Naive B cell (primary cell): ENCODE data around the gene ABLIM2. TPM values are rescaled to one million over a fixed set of nuclear protein-coding genes. Genes with fewer than 3 reads are reported as not detected.
"Not testable (repeated sequence)": the region's sequence is repeated elsewhere in the genome, so short reads cannot be mapped to it uniquely, and the experiment has no call there.

Experiments
- ATAC-seq, 2 donors: fragments of 150-1000 bp; cut with Tn5 transposase; 2 replicates each; pipeline ENCODE4 v1.10.0; 2021; ENCODE audit warnings: low read depth in 2 of 2, mild to moderate bottlenecking in 2 of 2, moderate library complexity in 2 of 2
- DNase-seq: peaks from one replicate; pipeline ENCODE4 v3.0.0; 2022
- H3K27ac Mint-ChIP-seq, 6 donors: one replicate each; pipeline ENCODE4 v1.8.0; 2020 to 2022; ENCODE audit warnings: mild to moderate bottlenecking in 6 of 6, mixed read lengths in 6 of 6, moderate library complexity in 5 of 6, inconsistent platforms in 2 of 6
- H3K27me3 Mint-ChIP-seq, 3 donors: one replicate each; pipeline ENCODE4 v1.8.0; 2021 to 2022; ENCODE audit warnings: mixed read lengths in 3 of 3, mild to moderate bottlenecking in 1 of 3
- H3K36me3 Mint-ChIP-seq, 2 donors: one replicate each; pipeline ENCODE4 v1.8.0; 2020 to 2022; ENCODE audit warnings: mixed read lengths in 2 of 2, inconsistent platforms in 1 of 2, mild to moderate bottlenecking in 1 of 2
- H3K4me1 Mint-ChIP-seq, 3 donors: one replicate each; pipeline ENCODE4 v1.8.0; 2020 to 2022; ENCODE audit warnings: mixed read lengths in 3 of 3, inconsistent platforms in 1 of 3, mild to moderate bottlenecking in 1 of 3, moderate library complexity in 1 of 3
- H3K4me3 Mint-ChIP-seq, 8 donors: one replicate each; pipeline ENCODE4 v1.8.0; 2020 to 2022; ENCODE audit warnings: mild to moderate bottlenecking in 8 of 8, mixed read lengths in 8 of 8, moderate library complexity in 8 of 8, inconsistent platforms in 2 of 8
- H3K9me3 Mint-ChIP-seq, 7 donors: one replicate each; pipeline ENCODE4 v1.8.0; 2020 to 2022; ENCODE audit warnings: mixed read lengths in 7 of 7, mild to moderate bottlenecking in 5 of 7, inconsistent platforms in 2 of 7, moderate library complexity in 1 of 7
- polyA plus RNA-seq, 6 donors: library from polyadenylated mRNA; unstranded; fragments of 300-500 nt; fragmentation: Illumina TruSeq; gene quantifications; one replicate each; pipeline ENCODE4 v1.2.3, GENCODE V29; 2021; ENCODE audit warnings: low read depth in 6 of 6

Gene ABLIM2
- polyA plus RNA-seq, 6 donors from 2014 or later, result 0.52 to 3.4 (median 1.1) TPM

DNA sequence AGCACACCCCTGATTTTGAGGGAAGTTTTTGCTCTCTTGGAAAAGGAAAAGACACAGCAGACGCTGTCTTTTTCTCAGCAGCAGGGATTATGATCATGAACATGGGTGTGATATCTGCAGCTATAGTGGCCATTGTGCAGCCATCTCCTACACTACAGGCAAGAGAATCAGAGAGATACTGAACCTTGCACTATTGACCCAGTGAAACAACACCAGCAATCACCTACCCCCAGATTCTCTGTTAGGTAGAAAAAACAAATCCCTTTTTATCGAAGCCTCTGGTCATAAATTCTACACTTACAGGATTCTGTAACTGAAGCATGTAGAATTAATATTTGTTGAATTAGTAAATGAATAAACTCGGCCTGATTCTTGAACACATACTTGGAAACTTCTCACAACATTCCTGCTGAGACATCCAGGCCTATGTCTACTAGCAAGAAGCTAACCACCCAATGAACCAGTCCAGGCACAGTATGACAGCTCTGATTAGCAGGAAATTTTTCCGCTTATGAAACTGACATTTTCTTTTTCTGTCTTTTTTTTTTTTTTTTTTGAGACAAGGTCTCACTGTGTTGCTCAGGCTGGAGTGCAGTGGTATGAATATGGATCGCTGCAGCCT lies 213.9 kb downstream of the ABLIM2 start:
- Mint-ChIP-seq H3K27me3 (peaks cover 34 to 59% (median 56%) of the 10 kb centered on the region in 3 donors), H3K36me3 (no peaks in the 10 kb centered on the region), H3K9me3 (peaks cover 0 to 9% (median 4%) of the 10 kb centered on the region in 7 donors), H3K4me3 (no peak overlapping the region), H3K4me1 (no peaks in the 10 kb centered on the region), H3K27ac (no peak overlapping the region)
- DNase-seq, result no peak
- ATAC-seq, result no peak

DNA sequence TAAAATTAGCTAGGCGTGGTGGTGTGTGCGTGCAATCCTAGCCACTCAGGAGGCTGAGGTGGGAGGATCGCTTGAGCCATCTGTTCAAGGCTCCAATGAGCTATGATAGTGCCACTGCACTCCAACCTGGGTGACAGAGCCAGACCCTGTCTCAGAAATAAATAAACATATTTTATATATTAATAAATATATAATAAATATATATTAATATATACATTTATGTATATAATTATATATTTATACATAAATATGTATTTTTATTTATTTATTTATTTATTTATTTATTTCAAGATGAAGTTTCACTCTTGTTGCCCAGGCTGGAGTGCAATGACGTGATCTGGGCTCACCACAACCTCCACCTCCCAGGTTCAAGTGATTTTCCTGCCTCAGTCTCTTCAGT lies 214.9 kb downstream of the ABLIM2 start:
- not testable (repeated sequence) for H3K36me3 Mint-ChIP-seq, DNase-seq, H3K4me3 Mint-ChIP-seq, H3K9me3 Mint-ChIP-seq, H3K4me1 Mint-ChIP-seq, H3K27ac Mint-ChIP-seq, ATAC-seq
- H3K27me3 Mint-ChIP-seq, result peaks cover 32 to 49% (median 46%) of the 10 kb centered on the region in 3 donors

DNA sequence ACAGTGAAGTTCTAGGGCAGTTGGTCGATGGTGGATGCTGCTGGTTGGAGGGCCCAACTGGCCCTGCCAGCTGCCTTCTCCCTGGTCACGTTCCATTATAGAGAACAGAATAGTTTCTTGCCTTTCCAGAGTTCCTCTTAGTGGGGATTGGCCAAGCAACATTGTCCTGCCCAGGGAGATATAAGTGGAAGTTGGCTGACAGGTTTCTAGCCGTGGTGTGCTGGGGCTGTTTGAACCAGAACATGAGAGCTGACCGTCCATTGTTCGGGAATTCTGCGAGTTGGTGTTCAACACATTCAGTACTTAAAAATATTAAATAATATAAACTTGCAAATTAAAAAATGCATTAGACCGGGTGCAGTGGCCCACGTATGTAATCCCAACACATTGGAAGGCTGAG lies 215.4 kb downstream of the ABLIM2 start:
- H3K27me3 Mint-ChIP-seq, result peaks cover 30 to 50% (median 46%) of the 10 kb centered on the region in 3 donors
- no peak overlapping the region for H3K27ac Mint-ChIP-seq
- no peaks in the 10 kb centered on the region for H3K36me3 Mint-ChIP-seq
- H3K9me3 Mint-ChIP-seq, result peaks cover 0 to 9% (median 4%) of the 10 kb centered on the region in 7 donors
- peaks cover 0 to 3% (median 3%) of the 10 kb centered on the region in 3 donors for H3K4me1 Mint-ChIP-seq
- ATAC-seq (no peak), DNase-seq (no peak)
- peak overlapping the region in 1 of 8 donors; percentile 4 for H3K4me3 Mint-ChIP-seq

- Mint-ChIP-seq H3K27ac (no peak overlapping the region), H3K27me3 (peaks cover 37 to 62% (median 56%) of the 10 kb centered on the region in 3 donors), H3K36me3 (no peaks in the 10 kb centered on the region), H3K9me3 (peaks cover 0 to 9% (median 2%) of the 10 kb centered on the region in 7 donors), H3K4me3 (peak overlapping the region in 4 of 8 donors; percentile 4 to 76 (median 40)), H3K4me1 (peaks cover 0 to 11% (median 9%) of the 10 kb centered on the region in 3 donors)
- ATAC-seq (no peak), DNase-seq (no peak)
These were observed 216.6 kb downstream of the ABLIM2 start for GRCh38 chr4:7941965-7942496.

GRCh38 chr4:7941111-7941964 lies 217.3 kb downstream of the ABLIM2 start:
- peak overlapping the region in 4 of 6 donors; percentile 9 to 85 (median 37) for H3K27ac Mint-ChIP-seq
- peaks cover 0 to 11% (median 9%) of the 10 kb centered on the region in 3 donors for H3K4me1 Mint-ChIP-seq

DNA sequence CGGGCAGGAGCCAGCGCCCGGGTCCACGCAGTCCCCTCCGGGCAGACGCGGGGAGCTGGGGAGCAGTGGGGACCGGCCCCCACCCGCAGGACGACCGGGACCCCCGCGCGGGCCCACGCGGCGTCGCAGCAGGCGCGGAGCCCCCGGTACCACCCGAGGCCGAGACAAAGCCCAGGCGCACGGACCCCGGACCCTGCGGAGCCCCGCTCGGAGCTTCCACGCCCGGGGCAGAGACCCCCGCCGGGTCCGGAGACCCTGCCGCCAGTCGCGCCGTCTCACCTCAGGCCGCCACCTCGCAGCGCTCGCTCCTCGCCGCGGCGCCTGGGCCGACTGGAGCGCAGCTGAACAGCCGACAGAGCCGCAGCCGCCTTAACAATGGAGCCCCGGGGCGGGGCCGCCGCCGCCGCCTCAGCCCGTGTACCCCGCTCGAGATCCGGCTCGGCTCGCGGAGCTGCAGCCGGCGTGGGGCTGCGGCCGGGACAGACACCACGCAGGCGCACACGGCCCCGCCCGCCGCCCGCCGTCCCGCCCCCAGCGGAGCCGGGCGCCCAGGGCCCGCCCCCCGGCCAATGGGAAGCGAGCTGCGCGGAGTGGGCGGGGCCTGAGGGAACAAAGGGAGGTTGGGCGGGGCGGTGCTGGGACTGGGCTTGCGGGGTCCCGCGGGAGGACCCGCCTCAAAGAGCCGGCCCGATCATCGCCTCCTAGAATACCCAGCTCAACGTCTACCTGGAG lies 219.1 kb downstream of the ABLIM2 start, which contains the start of gene AFAP1:
AFAP1 (minus strand) TSS at position 485 of the 732 bp plus-strand sequence. CDS start 67,783 bp downstream, outside the sequence.
- peak; percentile 57 for DNase-seq
- H3K9me3 Mint-ChIP-seq, result peaks cover 0 to 13% (median 2%) of the 10 kb centered on the region in 7 donors
- peak within 1 kb of the TSS in 1 of 6 donors; percentile 38 for H3K27ac Mint-ChIP-seq
- peak within 1 kb of the TSS; percentile 4 to 78 (median 56) for H3K4me3 Mint-ChIP-seq
- H3K27me3 Mint-ChIP-seq, result peaks cover 44 to 71% (median 56%) of the 10 kb centered on the region in 3 donors
- no peaks in the 10 kb centered on the region for H3K36me3 Mint-ChIP-seq
- peaks cover 0 to 11% (median 9%) of the 10 kb centered on the region in 3 donors for H3K4me1 Mint-ChIP-seq
- ATAC-seq, result peak; percentile 87 to 89

More at GRCh38 chr4:7941111-7941964, 217.3 kb downstream of the ABLIM2 start:
- Mint-ChIP-seq H3K4me3 (peak overlapping the region in 7 of 8 donors; percentile 4 to 70 (median 55)), H3K9me3 (peaks cover 0 to 13% (median 2%) of the 10 kb centered on the region in 7 donors), H3K27me3 (peaks cover 37 to 64% (median 58%) of the 10 kb centered on the region in 3 donors), H3K36me3 (no peaks in the 10 kb centered on the region)
- no peak for DNase-seq
- no peak for ATAC-seq

DNA sequence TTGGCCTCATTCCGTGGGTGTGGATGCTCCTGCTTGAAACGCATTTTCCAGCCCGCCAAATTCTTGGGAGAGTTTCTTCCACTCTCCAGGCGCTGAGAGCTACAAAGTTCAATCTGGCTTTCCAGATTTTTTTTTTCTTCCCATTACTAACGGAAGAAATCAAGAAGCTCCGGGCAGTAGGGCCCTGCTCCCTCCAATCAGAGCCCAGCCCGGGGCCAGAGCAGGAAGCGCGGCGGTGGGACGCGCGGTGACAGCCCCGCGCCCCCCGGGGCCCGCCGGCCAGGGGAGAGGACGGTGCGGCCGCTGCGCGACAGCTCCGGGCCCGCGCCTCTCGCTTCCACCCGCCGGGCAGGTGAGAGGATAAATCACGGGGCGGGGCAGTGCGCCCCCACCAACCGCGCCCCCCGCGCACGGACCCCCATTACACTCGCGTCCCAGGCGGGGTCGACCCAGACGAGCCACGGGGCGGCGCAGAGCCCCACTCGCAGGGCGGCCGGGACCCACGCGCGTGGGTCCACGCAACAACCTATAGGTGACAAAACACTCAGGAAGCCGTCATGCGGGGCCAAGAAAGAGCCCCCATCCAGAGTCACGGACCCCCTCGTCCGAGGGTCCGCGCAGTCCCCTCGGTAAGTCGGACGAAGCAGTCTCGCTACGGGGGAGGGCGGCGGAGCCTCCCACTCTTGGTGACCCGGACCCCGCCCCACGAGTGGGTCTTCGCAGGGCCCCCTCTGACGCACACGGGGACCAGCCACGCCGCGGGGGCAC lies 219.8 kb downstream of the ABLIM2 start:
- Mint-ChIP-seq H3K27me3 (peaks cover 52 to 75% (median 58%) of the 10 kb centered on the region in 3 donors), H3K4me1 (peaks cover 0 to 11% (median 9%) of the 10 kb centered on the region in 3 donors), H3K9me3 (peaks cover 0 to 13% (median 2%) of the 10 kb centered on the region in 7 donors), H3K4me3 (peak overlapping the region in 6 of 8 donors; percentile 29 to 77 (median 64)), H3K36me3 (no peaks in the 10 kb centered on the region), H3K27ac (no peak overlapping the region)
- ATAC-seq, result no peak
- no peak for DNase-seq

DNA sequence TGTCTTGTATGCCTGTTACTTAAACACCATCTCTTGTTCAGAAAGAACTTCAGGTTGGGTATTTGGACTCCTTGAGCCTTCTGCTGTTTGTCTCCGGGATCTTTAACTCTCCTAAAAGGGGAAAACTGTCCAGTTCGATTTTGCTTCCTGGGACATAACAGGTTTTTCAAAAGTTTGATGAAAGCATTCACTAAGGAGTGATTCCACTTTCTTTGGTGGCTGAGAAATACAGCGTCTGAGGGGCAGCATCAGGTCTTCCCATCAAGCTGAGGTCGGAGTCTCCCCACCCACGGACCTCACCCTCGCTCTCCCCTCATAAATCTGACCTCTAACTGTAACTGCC lies 220.4 kb downstream of the ABLIM2 start:
- Mint-ChIP-seq H3K27ac (no peak overlapping the region), H3K36me3 (no peaks in the 10 kb centered on the region), H3K9me3 (peaks cover 0 to 13% (median 2%) of the 10 kb centered on the region in 7 donors), H3K27me3 (peaks cover 54 to 81% (median 63%) of the 10 kb centered on the region in 3 donors), H3K4me1 (peaks cover 0 to 11% (median 9%) of the 10 kb centered on the region in 3 donors), H3K4me3 (peak overlapping the region in 6 of 8 donors; percentile 29 to 83 (median 64))
- no peak for DNase-seq
- no peak for ATAC-seq

DNA sequence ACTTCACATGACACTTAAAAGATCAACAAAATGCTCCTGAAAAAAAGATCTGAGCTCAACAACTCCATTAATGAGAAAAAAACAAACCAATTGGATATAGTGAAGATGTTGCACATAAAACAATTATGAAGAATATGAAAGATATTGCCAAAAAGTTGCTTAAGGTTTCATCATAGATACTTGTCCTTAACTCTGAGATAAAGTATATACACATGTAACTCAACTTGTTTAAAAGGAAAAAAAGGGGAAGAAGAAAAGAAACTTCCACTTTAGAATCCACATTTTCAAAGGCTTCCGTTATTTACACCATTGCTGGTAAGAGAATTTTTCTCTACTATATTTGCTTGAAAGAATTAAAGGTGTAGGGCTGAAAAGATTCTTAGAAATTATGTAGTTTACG lies 221.6 kb downstream of the ABLIM2 start:
- ATAC-seq (no peak), DNase-seq (no peak)
- H3K4me3 Mint-ChIP-seq, result peak overlapping the region in 1 of 8 donors; percentile 41
- peaks cover 0 to 13% (median 2%) of the 10 kb centered on the region in 7 donors for H3K9me3 Mint-ChIP-seq
- peaks cover 0 to 11% (median 9%) of the 10 kb centered on the region in 3 donors for H3K4me1 Mint-ChIP-seq
- H3K36me3 Mint-ChIP-seq, result no peaks in the 10 kb centered on the region
- H3K27me3 Mint-ChIP-seq, result peaks cover 50 to 73% (median 60%) of the 10 kb centered on the region in 3 donors
- H3K27ac Mint-ChIP-seq, result no peak overlapping the region

DNA sequence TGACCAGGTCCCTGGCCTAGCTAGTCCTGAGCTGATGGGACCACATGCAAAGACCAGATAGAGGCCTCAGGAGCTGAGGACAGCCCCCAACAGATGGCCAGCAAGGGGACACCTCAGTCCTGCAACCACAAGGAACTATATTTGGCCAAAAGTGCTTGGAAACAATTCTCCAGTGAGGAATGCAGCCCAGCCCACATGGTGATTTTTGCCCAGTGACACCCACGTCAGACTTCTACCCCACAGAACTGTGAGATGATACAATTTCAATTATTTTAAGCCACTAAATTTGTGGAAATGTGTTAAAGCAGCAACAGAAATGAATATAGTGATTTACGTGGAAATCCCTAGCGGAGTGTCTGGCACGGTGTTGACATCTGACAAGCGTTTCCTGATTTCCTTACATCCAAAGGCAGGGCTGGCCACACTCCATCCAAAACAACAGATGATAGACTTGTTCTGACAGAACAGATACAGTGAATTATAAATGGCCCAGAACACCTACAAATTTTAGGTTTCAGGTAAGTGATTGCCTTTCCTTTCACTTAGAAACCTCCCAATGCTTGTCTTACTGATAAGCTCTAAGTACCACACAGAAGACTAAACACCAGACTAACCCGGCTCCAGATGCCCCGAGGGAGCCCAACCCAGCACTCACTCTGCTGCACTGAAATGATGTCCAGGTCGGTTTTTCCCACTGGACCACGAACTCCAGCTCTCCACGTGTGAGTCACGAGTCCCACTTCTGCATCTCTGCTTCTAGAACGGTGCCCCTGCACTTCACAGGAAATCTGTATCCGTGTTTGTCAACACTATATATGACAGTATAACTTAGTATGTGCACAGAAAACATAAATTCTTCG lies 224.7 kb downstream of the ABLIM2 start:
- DNase-seq (no peak), ATAC-seq (no peak)
- peaks cover 42 to 78% (median 50%) of the 10 kb centered on the region in 3 donors for H3K27me3 Mint-ChIP-seq
- no peaks in the 10 kb centered on the region for H3K36me3 Mint-ChIP-seq
- H3K9me3 Mint-ChIP-seq, result peaks cover 0 to 9% (median 0%) of the 10 kb centered on the region in 7 donors
- H3K4me1 Mint-ChIP-seq, result peaks cover 0 to 11% (median 9%) of the 10 kb centered on the region in 3 donors
- H3K4me3 Mint-ChIP-seq, result no peak overlapping the region
- H3K27ac Mint-ChIP-seq, result no peak overlapping the region

- H3K9me3 Mint-ChIP-seq, result peaks cover 0 to 7% (median 0%) of the 10 kb centered on the region in 7 donors
- no peak overlapping the region for H3K27ac Mint-ChIP-seq
- H3K27me3 Mint-ChIP-seq, result peaks cover 32 to 65% (median 43%) of the 10 kb centered on the region in 3 donors
- DNase-seq, result no peak
- no peak overlapping the region for H3K4me3 Mint-ChIP-seq
- H3K4me1 Mint-ChIP-seq, result no peaks in the 10 kb centered on the region
- H3K36me3 Mint-ChIP-seq, result no peaks in the 10 kb centered on the region
- ATAC-seq, result no peak
These were observed 226.3 kb downstream of the ABLIM2 start for GRCh38 chr4:7932287-7932686.
